GM12891 (cell line): Measurements from ENCODE around the gene CALCOCO2.

Experiments
- POLR2A ChIP-seq: IDR thresholded peaks from 2 replicates; pipeline ENCODE4 v1.6.1; 2011; ENCODE audit warnings: low read depth, low read length, control low read depth
- POLR2AphosphoS5 ChIP-seq: IDR thresholded peaks from 2 replicates; pipeline ENCODE4 v1.6.1; 2011; ENCODE audit warnings: low read depth, low read length, control low read depth
- POU2F2 ChIP-seq: IDR thresholded peaks from 2 replicates; pipeline ENCODE4 v1.6.1; 2011; ENCODE audit warnings: low read depth, mild to moderate bottlenecking, control low read depth, low read length, moderate library complexity
- SPI1 ChIP-seq: IDR thresholded peaks from 2 replicates; pipeline ENCODE4 v1.6.1; 2011; ENCODE audit warnings: low read depth, low read length, control low read depth
- TAF1 ChIP-seq: IDR thresholded peaks from 2 replicates; pipeline ENCODE4 v1.6.1; 2011; ENCODE audit warnings: low read depth, low read length, control low read depth

DNA sequence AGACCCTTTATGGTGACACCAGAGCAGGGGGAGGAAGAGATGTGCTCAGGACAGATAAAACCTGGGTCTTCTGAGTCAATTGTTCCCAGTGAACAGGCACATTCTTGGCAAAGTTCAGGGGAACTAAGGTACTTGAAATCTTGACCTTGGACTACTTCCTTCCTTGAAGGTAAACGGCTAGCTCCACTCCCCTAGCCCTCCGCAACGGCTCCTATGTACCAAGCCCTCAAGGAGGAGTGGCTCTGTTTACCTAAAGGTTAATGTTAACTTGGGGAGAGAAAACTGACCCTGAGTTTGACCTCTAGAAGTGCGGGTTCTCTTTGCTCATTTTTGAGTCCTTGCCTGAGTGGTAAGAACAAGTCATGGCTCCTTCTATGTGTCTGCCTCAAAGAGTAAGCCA lies 21.7 kb upstream of the CALCOCO2 start:
- no peak for TF ChIP-seq SPI1
- TF ChIP-seq POLR2A = no peak
- no peak for TF ChIP-seq POLR2AphosphoS5
- no peak for TF ChIP-seq POU2F2
- TF ChIP-seq TAF1 = no peak
